Neural cell (in vitro differentiated cells): ENCODE results near the gene CCND1.

Experiments
- EP300 ChIP-seq: fragments of 450-650 bp; conservative IDR thresholded peaks from 2 replicates; pipeline ENCODE4 v1.6.1; 2014; ENCODE audit warnings: antibody characterized with exemption, mild to moderate bottlenecking, moderate library complexity; ENCODE audit not compliant: poor library complexity, severe bottlenecking
- EZH2 ChIP-seq: fragments of 200-600, 300-800 bp; shearing (Covaris generic), sonication (generic); IDR thresholded peaks from 2 replicates; pipeline ENCODE4 v1.6.1; 2014; ENCODE audit warnings: antibody characterized with exemption, low read length, borderline replicate concordance, mild to moderate bottlenecking; ENCODE audit not compliant: insufficient read depth, poor library complexity, severe bottlenecking
- MXI1 ChIP-seq: fragments of 450-650 bp; conservative IDR thresholded peaks from 2 replicates; pipeline ENCODE4 v1.6.1; 2014; ENCODE audit warnings: antibody characterized with exemption, mild to moderate bottlenecking; ENCODE audit not compliant: poor library complexity, severe bottlenecking
- POLR2AphosphoS5 ChIP-seq: IDR thresholded peaks from 2 replicates; pipeline ENCODE4 v1.6.1; 2012
- RAD21 ChIP-seq: fragments of 450-650 bp; conservative IDR thresholded peaks from 2 replicates; pipeline ENCODE4 v1.6.1; 2014; ENCODE audit warnings: antibody characterized with exemption, mild to moderate bottlenecking, moderate library complexity
- SMC3 ChIP-seq: fragments of 450-650 bp; conservative IDR thresholded peaks from 2 replicates; pipeline ENCODE4 v1.6.1; 2014; ENCODE audit warnings: antibody characterized with exemption, mild to moderate bottlenecking, moderate library complexity; ENCODE audit not compliant: poor library complexity
- TAF1 ChIP-seq: IDR thresholded peaks from 2 replicates; pipeline ENCODE4 v1.6.1; 2012; ENCODE audit warnings: low read depth
- TF ChIP-seq, protein P1 (sequence below): fragments of 450-650 bp; IDR thresholded peaks from 2 replicates; pipeline ENCODE4 v1.5.1; 2014; ENCODE audit warnings: antibody characterized with exemption, mild to moderate bottlenecking, moderate library complexity; ENCODE audit not compliant: poor library complexity, severe bottlenecking
- TF ChIP-seq, protein P2 (sequence below): IDR thresholded peaks from 2 replicates; pipeline ENCODE4 v1.6.1; 2012; ENCODE audit warnings: borderline replicate concordance

DNA sequence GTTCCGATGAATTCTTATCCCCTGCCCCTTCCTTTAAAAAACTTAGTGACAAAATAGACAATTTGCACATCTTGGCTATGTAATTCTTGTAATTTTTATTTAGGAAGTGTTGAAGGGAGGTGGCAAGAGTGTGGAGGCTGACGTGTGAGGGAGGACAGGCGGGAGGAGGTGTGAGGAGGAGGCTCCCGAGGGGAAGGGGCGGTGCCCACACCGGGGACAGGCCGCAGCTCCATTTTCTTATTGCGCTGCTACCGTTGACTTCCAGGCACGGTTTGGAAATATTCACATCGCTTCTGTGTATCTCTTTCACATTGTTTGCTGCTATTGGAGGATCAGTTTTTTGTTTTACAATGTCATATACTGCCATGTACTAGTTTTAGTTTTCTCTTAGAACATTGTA is 12.0 kb downstream of the CCND1 start:
- TF ChIP-seq, protein P1, sequence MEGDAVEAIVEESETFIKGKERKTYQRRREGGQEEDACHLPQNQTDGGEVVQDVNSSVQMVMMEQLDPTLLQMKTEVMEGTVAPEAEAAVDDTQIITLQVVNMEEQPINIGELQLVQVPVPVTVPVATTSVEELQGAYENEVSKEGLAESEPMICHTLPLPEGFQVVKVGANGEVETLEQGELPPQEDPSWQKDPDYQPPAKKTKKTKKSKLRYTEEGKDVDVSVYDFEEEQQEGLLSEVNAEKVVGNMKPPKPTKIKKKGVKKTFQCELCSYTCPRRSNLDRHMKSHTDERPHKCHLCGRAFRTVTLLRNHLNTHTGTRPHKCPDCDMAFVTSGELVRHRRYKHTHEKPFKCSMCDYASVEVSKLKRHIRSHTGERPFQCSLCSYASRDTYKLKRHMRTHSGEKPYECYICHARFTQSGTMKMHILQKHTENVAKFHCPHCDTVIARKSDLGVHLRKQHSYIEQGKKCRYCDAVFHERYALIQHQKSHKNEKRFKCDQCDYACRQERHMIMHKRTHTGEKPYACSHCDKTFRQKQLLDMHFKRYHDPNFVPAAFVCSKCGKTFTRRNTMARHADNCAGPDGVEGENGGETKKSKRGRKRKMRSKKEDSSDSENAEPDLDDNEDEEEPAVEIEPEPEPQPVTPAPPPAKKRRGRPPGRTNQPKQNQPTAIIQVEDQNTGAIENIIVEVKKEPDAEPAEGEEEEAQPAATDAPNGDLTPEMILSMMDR, result no peak
- TF ChIP-seq EZH2, result no peak
- TF ChIP-seq RAD21, result no peak
- TF ChIP-seq TAF1, result no peak
- TF ChIP-seq EP300, result no peak
- no peak for TF ChIP-seq MXI1
- TF ChIP-seq, protein P2, sequence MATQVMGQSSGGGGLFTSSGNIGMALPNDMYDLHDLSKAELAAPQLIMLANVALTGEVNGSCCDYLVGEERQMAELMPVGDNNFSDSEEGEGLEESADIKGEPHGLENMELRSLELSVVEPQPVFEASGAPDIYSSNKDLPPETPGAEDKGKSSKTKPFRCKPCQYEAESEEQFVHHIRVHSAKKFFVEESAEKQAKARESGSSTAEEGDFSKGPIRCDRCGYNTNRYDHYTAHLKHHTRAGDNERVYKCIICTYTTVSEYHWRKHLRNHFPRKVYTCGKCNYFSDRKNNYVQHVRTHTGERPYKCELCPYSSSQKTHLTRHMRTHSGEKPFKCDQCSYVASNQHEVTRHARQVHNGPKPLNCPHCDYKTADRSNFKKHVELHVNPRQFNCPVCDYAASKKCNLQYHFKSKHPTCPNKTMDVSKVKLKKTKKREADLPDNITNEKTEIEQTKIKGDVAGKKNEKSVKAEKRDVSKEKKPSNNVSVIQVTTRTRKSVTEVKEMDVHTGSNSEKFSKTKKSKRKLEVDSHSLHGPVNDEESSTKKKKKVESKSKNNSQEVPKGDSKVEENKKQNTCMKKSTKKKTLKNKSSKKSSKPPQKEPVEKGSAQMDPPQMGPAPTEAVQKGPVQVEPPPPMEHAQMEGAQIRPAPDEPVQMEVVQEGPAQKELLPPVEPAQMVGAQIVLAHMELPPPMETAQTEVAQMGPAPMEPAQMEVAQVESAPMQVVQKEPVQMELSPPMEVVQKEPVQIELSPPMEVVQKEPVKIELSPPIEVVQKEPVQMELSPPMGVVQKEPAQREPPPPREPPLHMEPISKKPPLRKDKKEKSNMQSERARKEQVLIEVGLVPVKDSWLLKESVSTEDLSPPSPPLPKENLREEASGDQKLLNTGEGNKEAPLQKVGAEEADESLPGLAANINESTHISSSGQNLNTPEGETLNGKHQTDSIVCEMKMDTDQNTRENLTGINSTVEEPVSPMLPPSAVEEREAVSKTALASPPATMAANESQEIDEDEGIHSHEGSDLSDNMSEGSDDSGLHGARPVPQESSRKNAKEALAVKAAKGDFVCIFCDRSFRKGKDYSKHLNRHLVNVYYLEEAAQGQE, result no peak
- no peak for TF ChIP-seq POLR2AphosphoS5
- no peak for TF ChIP-seq SMC3
